Stimulated activated naive CD4-positive, alpha-beta T cell treated with Interleukin-2 at 50 U/mL for 16 hours (primary cell): Measurements from ENCODE around the gene DDX20.

Experiments
- DNase-seq: peaks from one replicate; lab custom pipeline; 2025; lab: John Stamatoyannopoulos, UW

The DDX20 gene

GRCh38 chr1:111755331-111756123 lies at the start of gene DDX20:
Gene DDX20, plus strand, starts transcription at chr1:111755901. Its CDS starts 24 bp downstream, at chr1:111755925.
- DNase-seq: peak; percentile 93

GRCh38 chr1:111706921-111707320 lies 48.8 kb upstream of the DDX20 start:
- no peak for DNase-seq

GRCh38 chr1:111707906-111708305 lies 47.8 kb upstream of the DDX20 start:
- DNase-seq: no peak

GRCh38 chr1:111709986-111710385 lies 45.7 kb upstream of the DDX20 start:
- DNase-seq: no peak

GRCh38 chr1:111716333-111716732 lies 39.4 kb upstream of the DDX20 start:
- DNase-seq: no peak

- DNase-seq: no peak
Observed at GRCh38 chr1:111717450-111717849, 38.3 kb upstream of the DDX20 start.

GRCh38 chr1:111719135-111719534 lies 36.6 kb upstream of the DDX20 start:
- DNase-seq: no peak

GRCh38 chr1:111719674-111720132 lies 36.0 kb upstream of the DDX20 start:
- no peak for DNase-seq

GRCh38 chr1:111720274-111720976 lies 35.3 kb upstream of the DDX20 start:
- no peak for DNase-seq

GRCh38 chr1:111720977-111721786 lies 34.5 kb upstream of the DDX20 start:
- no peak for DNase-seq

- DNase-seq: no peak
Observed at GRCh38 chr1:111723091-111723806, 32.5 kb upstream of the DDX20 start.

- no peak for DNase-seq
Observed at GRCh38 chr1:111723871-111724270, 31.8 kb upstream of the DDX20 start.

- no peak for DNase-seq
Observed at GRCh38 chr1:111725192-111725591, 30.5 kb upstream of the DDX20 start.

- DNase-seq: no peak
Observed at GRCh38 chr1:111727056-111727455, 28.6 kb upstream of the DDX20 start.

GRCh38 chr1:111729271-111729921 lies 26.3 kb upstream of the DDX20 start:
- no peak for DNase-seq

- DNase-seq: no peak
Observed at GRCh38 chr1:111729946-111730681, 25.6 kb upstream of the DDX20 start.

- no peak for DNase-seq
Observed at GRCh38 chr1:111730706-111731105, 25.0 kb upstream of the DDX20 start.

- no peak for DNase-seq
Observed at GRCh38 chr1:111731956-111732355, 23.7 kb upstream of the DDX20 start.

- DNase-seq: no peak
Observed at GRCh38 chr1:111732718-111733117, 23.0 kb upstream of the DDX20 start.

- DNase-seq: no peak
Observed at GRCh38 chr1:111733183-111733991, 22.3 kb upstream of the DDX20 start.
